HepG2 (cell line): ENCODE data around the gene WDR27. TPM values are rescaled to one million over a fixed set of nuclear protein-coding genes. Genes with fewer than 3 reads are reported as not detected.

Source experiments
- ATAC-seq: fragments of 200-7000 bp; cut with Tn5 transposase; 3 replicates; pipeline ENCODE4 v1.9.1; 2020; ENCODE audit warnings: mild to moderate bottlenecking, moderate library complexity
- BruUV-seq: library from RNA; stranded (reverse); fragments of 400-500 nt; replicated peaks from 2 replicates; lab custom pipeline; 2021; lab: Mats Ljungman, UMichigan
- CTCF ChIA-PET: fragments of 300-600 bp; formaldehyde crosslinking; extraction: SDS; loops from one replicate; lab custom pipeline; 2021; ENCODE audit warnings: low total read pairs, inconsistent platforms, low intra/inter-chr PET ratio; lab: Yijun Ruan, JAX
- POLR2A ChIA-PET: fragments of 350-600 bp; sonication (Branson Sonifier 250); formaldehyde crosslinking; loops from one replicate; lab custom pipeline; 2020; ENCODE audit warnings: antibody characterized with exemption, inconsistent platforms; lab: Yijun Ruan, JAX
- DNase-seq: peaks from one replicate; pipeline ENCODE4 v3.0.0-alpha.2; 2015; ENCODE audit warnings: low spot score
- FAIRE-seq: peaks from 3 replicates; lab custom pipeline; 2011; peaks lifted over from hg19 to GRCh38; lab: Jason Lieb, UNC
- H2AFZ ChIP-seq: one replicate; pipeline ENCODE4 v1.6.1; 2011; ENCODE audit warnings: low read length, inconsistent platforms
- H3K27ac ChIP-seq: fragments of 300-600 bp; 3 replicates; pipeline ENCODE4 v1.8.0; 2011; ENCODE audit warnings: mixed run types, mild to moderate bottlenecking, mixed read lengths, low read length, inconsistent platforms; ENCODE audit not compliant: insufficient read depth; ENCODE audit errors: extremely low read length
- H3K27me3 ChIP-seq, 2 experiments: fragments of 200-600 bp in 1 of 2; 2 replicates in 1 of 2; 3 replicates in 1 of 2; pipeline versions ENCODE4 v1.6.0 to v1.8.0; 2011; ENCODE audit warnings: low read length in 2 of 2, mild to moderate bottlenecking in 2 of 2, moderate library complexity in 2 of 2, inconsistent platforms in 1 of 2; ENCODE audit not compliant: insufficient read depth in 2 of 2, control insufficient read depth in 1 of 2
- H3K36me3 ChIP-seq, 2 experiments: fragments of 200-600 bp in 1 of 2; replicated peaks in 1 of 2; 2 replicates in 1 of 2; 3 replicates in 1 of 2; pipeline versions ENCODE4 v1.5.1 to v1.8.0; 2011; ENCODE audit warnings: low read length in 2 of 2, inconsistent platforms in 1 of 2; ENCODE audit not compliant: insufficient read depth in 2 of 2, control insufficient read depth in 1 of 2
- H3K4me1 ChIP-seq: 2 replicates; pipeline ENCODE4 v1.5.1; 2012; ENCODE audit warnings: low read length, inconsistent platforms; ENCODE audit not compliant: insufficient read depth
- H3K4me2 ChIP-seq: 2 replicates; pipeline ENCODE4 v1.6.0; 2011; ENCODE audit warnings: low read depth, low read length, inconsistent platforms
- H3K4me3 ChIP-seq, 3 experiments: fragments of 200-600 bp in 1 of 3; sonication (generic), shearing (Covaris generic) in 1 of 3; replicated peaks in 1 of 3; 2 replicates each; pipeline ENCODE4 v1.5.1; 2011 to 2016; ENCODE audit warnings: low read length in 3 of 3, inconsistent platforms in 2 of 3, low read depth in 2 of 3, mild to moderate bottlenecking in 2 of 3, control low read depth in 1 of 3, mixed read lengths in 1 of 3; ENCODE audit not compliant: insufficient read depth in 1 of 3
- H3K79me2 ChIP-seq: one replicate; pipeline ENCODE4 v1.6.1; 2011; ENCODE audit warnings: low read length, inconsistent platforms; ENCODE audit not compliant: insufficient read depth
- H3K9ac ChIP-seq: 2 replicates; pipeline ENCODE4 v1.6.0; 2011; ENCODE audit warnings: mild to moderate bottlenecking, low read depth, low read length, inconsistent platforms; ENCODE audit not compliant: insufficient read depth
- H3K9me3 ChIP-seq: 2 replicates; pipeline ENCODE4 v1.5.1; 2012; ENCODE audit warnings: mild to moderate bottlenecking, low read length
- H4K20me1 ChIP-seq: 2 replicates; pipeline ENCODE4 v1.6.0; 2011; ENCODE audit warnings: inconsistent platforms, mild to moderate bottlenecking, low read length, moderate library complexity; ENCODE audit not compliant: insufficient read depth
- CEBPB ChIP-seq: IDR thresholded peaks from 2 replicates; pipeline ENCODE4 v1.6.1; 2011; ENCODE audit warnings: low read depth, low read length, improper control_type of control experiment, borderline replicate concordance
- CREM ChIP-seq, 2 experiments: sonication (generic) in 1 of 2; formaldehyde crosslinking in 1 of 2; IDR thresholded peaks; 2 replicates each; pipeline versions ENCODE4 v1.4.0 to v1.6.1; 2016 to 2020; ENCODE audit warnings: antibody characterized with exemption in 1 of 2, mild to moderate bottlenecking in 1 of 2, missing genetic modification reagents in 1 of 2
- ELF4 ChIP-seq: sonication (generic); formaldehyde crosslinking; IDR thresholded peaks from 2 replicates; pipeline ENCODE4 v1.5.0; 2020; ENCODE audit warnings: missing genetic modification reagents, mild to moderate bottlenecking, moderate library complexity, borderline replicate concordance
- HOXA5 ChIP-seq: sonication (generic); formaldehyde crosslinking; IDR thresholded peaks from 2 replicates; pipeline ENCODE4 v1.4.0; 2020; ENCODE audit warnings: missing genetic modification reagents
- KAT7 ChIP-seq: IDR thresholded peaks from 2 replicates; pipeline ENCODE4 v1.6.1; 2018; ENCODE audit warnings: borderline replicate concordance, missing compliant biosample characterization
- KLF6 ChIP-seq: IDR thresholded peaks from 2 replicates; pipeline ENCODE4 v1.8.0; 2016; ENCODE audit warnings: missing biosample characterization, missing genetic modification reagents
- MED8 ChIP-seq: sonication (generic); formaldehyde crosslinking; IDR thresholded peaks from 2 replicates; pipeline ENCODE4 v1.8.1; 2023; ENCODE audit warnings: mild to moderate bottlenecking, missing genetic modification reagents; ENCODE audit not compliant: insufficient replicate concordance
- MLLT10 ChIP-seq: sonication (generic); formaldehyde crosslinking; IDR thresholded peaks from 2 replicates; pipeline ENCODE4 v1.4.0; 2020; ENCODE audit warnings: missing genetic modification reagents
- MXD4 ChIP-seq: IDR thresholded peaks from 2 replicates; pipeline ENCODE4 v1.6.1; 2016; ENCODE audit warnings: mild to moderate bottlenecking, missing biosample characterization, missing genetic modification reagents
- NCOA1 ChIP-seq: sonication (generic); formaldehyde crosslinking; IDR thresholded peaks from 2 replicates; pipeline ENCODE4 v1.9.0; 2021; ENCODE audit warnings: missing genetic modification reagents
- POLR2A ChIP-seq, 2 experiments: IDR thresholded peaks; 2 replicates each; pipeline ENCODE4 v1.6.1; 2011; ENCODE audit warnings: low read depth in 2 of 2, low read length in 2 of 2, mild to moderate bottlenecking in 1 of 2, moderate library complexity in 1 of 2; ENCODE audit not compliant: insufficient read depth in 1 of 2
- PRDM10 ChIP-seq: sonication (generic); formaldehyde crosslinking; IDR thresholded peaks from 2 replicates; pipeline ENCODE4 v1.4.0; 2020; ENCODE audit warnings: low read depth, missing genetic modification reagents
- ZFP82 ChIP-seq: sonication (generic); formaldehyde crosslinking; IDR thresholded peaks from 2 replicates; pipeline ENCODE4 v1.5.1; 2020; ENCODE audit warnings: mild to moderate bottlenecking, missing genetic modification reagents, borderline replicate concordance
- ZNF331 ChIP-seq: sonication (generic); formaldehyde crosslinking; IDR thresholded peaks from 2 replicates; pipeline ENCODE4 v1.4.0; 2020; ENCODE audit warnings: missing genetic modification reagents
- ZNF75D ChIP-seq: sonication (generic); formaldehyde crosslinking; IDR thresholded peaks from 2 replicates; pipeline ENCODE4 v1.8.1; 2023; ENCODE audit warnings: missing genetic modification reagents, mild to moderate bottlenecking, borderline replicate concordance
- WGBS: methylation state at CpG from one replicate; pipeline ENCODE4 v1.1.6; 2017; ENCODE audit warnings: low lambda C conversion rate; 5-methylcytosine and 5-hydroxymethylcytosine counted together
- in situ Hi-C: cut with HindIII; loops from 2 replicates; pipeline ENCODE4 v1.10.0; 2017; ENCODE audit warnings: low pct_unique_long_range_greater_than_20kb; ENCODE audit not compliant: extremely low pct_ligation_motif_present
- intact Hi-C: fragments of 100-400 bp; cut with micrococcal nuclease; formaldehyde crosslinking; loops from one replicate; pipeline ENCODE4 v1.10.0; 2022; ENCODE audit not compliant: unreplicated experiment
- polyA plus RNA-seq, 8 experiments: library from polyadenylated mRNA; depleted of rRNA in 3 of 8; stranded (reverse) in 7 of 8; unstranded in 1 of 8; fragments of >200 nt; fragmentation: Illumina TruSeq in 4 of 8; extraction: Trizol in 4 of 8; gene quantifications; 2 replicates each; pipeline versions ENCODE4 v1.2.1 to v1.2.3, GENCODE V29; 2011 to 2016; ENCODE audit warnings: low read depth in 4 of 8, missing spikeins in 1 of 8, mixed read lengths in 1 of 8; ENCODE audit not compliant: insufficient read depth in 1 of 8
- total RNA-seq, 5 experiments: library from RNA; depleted of rRNA; stranded (reverse); fragments of >200 nt; fragmentation: Illumina TruSeq; extraction: Trizol; gene quantifications; 2 replicates each; pipeline ENCODE4 v1.2.3, GENCODE V29; 2016; ENCODE audit warnings: low read depth in 1 of 5

WDR27 gene
- total and polyA plus RNA-seq, 2 of the 13 experiments (the other 11 are each of a cell fraction or from before 2014, with no cell fraction given): 34.1 to 80.3 TPM

GRCh38 chr6:169648092-169648491 is 53.7 kb downstream of the WDR27 start:
- BruUV-seq: no TSS peak
- peaks cover 2 to 8% of the 10 kb centered on the region in 2 experiments; a peak in 2 of 5 replicates for H3K36me3 ChIP-seq
- ChIA-PET POLR2A (no interaction called here), CTCF (no interaction called here)
- intact Hi-C loops (no loop called here), in situ Hi-C loops (no loop called here)
- ATAC-seq: no peak
- no peaks in the 10 kb centered on the region for H3K4me1 ChIP-seq
- H3K27me3 ChIP-seq: no peaks in the 10 kb centered on the region
- no peak overlapping the region for H3K27ac ChIP-seq
- no peak for FAIRE-seq
- no peak overlapping the region for H2AFZ ChIP-seq
- H3K79me2 ChIP-seq: no peaks in the 10 kb centered on the region
- H3K9ac ChIP-seq: no peak overlapping the region
- DNase-seq: no peak
- H4K20me1 ChIP-seq: no peaks in the 10 kb centered on the region
- no peak for TF ChIP-seq ELF4
- no peak for TF ChIP-seq ZNF331 (CRISPR knock-in tag)
- no peak for TF ChIP-seq HOXA5 (CRISPR knock-in tag)
- TF ChIP-seq KAT7 (CRISPR knock-in tag): no peak
- TF ChIP-seq MXD4 (CRISPR knock-in tag): no peak
- no peak for TF ChIP-seq CREM (IDR thresholded peaks at IDR 0.05)
- no peak for TF ChIP-seq CREM (CRISPR knock-in tag; IDR thresholded peaks at IDR 0.05)
- H3K9me3 ChIP-seq: no peaks in the 10 kb centered on the region
- no peak overlapping the region for H3K4me3 ChIP-seq
- no peak overlapping the region for H3K4me2 ChIP-seq
- WGBS: 97% methylated on average over 10 of the region's 10 CpGs

DNA sequence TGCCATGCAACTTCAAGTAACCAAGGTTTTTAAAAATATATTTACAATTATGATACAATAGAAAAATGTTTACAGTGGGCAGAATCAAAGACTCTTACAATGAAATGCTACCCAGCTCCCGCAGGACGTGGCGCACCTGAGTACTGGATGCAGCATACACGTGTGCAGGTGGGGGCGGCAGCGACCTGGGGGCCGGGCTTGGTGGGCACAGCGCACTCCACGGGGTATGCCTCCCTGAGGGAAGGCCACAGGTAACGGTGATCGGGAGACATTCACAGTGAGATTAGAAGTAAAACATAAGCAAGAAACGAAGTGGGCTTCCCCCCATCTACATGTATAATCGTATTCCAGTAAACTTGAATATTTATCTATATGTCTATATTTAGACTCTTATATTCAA is 54.2 kb downstream of the WDR27 start:
- Histone ChIP-seq H3K9me3 (no peaks in the 10 kb centered on the region), H3K4me1 (no peaks in the 10 kb centered on the region), H4K20me1 (no peaks in the 10 kb centered on the region), H2AFZ (no peak overlapping the region), H3K27ac (no peak overlapping the region), H3K9ac (no peak overlapping the region), H3K27me3 (no peaks in the 10 kb centered on the region), H3K4me2 (no peak overlapping the region), H3K4me3 (no peak overlapping the region), H3K79me2 (no peaks in the 10 kb centered on the region), H3K36me3 (peaks cover 2 to 6% of the 10 kb centered on the region in 2 experiments; a peak in 2 of 5 replicates)
- ChIA-PET CTCF (no interaction called here), POLR2A (no interaction called here)
- TF ChIP-seq NCOA1 (CRISPR knock-in tag): no peak
- no peak for TF ChIP-seq POLR2A (IDR thresholded peaks at IDR 0.05; ENCODE audit: insufficient read depth in 1 of 2, low read depth in 2 of 2, low read length in 2 of 2)
- no peak for TF ChIP-seq KLF6 (CRISPR knock-in tag)
- TF ChIP-seq PRDM10 (CRISPR knock-in tag): no peak
- no peak for TF ChIP-seq MLLT10
- no peak for TF ChIP-seq CEBPB
- no peak for TF ChIP-seq ZNF75D
- no peak for TF ChIP-seq ZFP82 (CRISPR knock-in tag)
- TF ChIP-seq MED8 (CRISPR knock-in tag): no peak
- ATAC-seq (no peak), DNase-seq (no peak), FAIRE-seq (no peak)
- in situ Hi-C loops (no loop called here), intact Hi-C loops (no loop called here)
- no TSS peak for BruUV-seq
- 99% methylated on average over 13 of the region's 13 CpGs for WGBS
